Bronchial epithelial cell (primary cell): ENCODE results near the gene LARGE2. TPM values are rescaled to one million over a fixed set of nuclear protein-coding genes. Genes with fewer than 3 reads are reported as not detected.
A peak's percentile ranks its signal among the peaks of the same experiment; 100 is the strongest.

ENCODE experiments used
- DNase-seq: peaks from one replicate; pipeline ENCODE4 v3.0.0-alpha.2; 2010; ENCODE audit warnings: low read depth
- FAIRE-seq: peaks from 2 replicates; lab custom pipeline; 2011; peaks lifted over from hg19 to GRCh38; lab: Jason Lieb, UNC
- H3K27me3 ChIP-seq: 2 replicates; pipeline ENCODE4 v1.5.1; 2011; ENCODE audit warnings: low read length; ENCODE audit not compliant: control insufficient read depth, insufficient read depth
- H3K36me3 ChIP-seq: 2 replicates; pipeline ENCODE4 v1.5.1; 2011; ENCODE audit warnings: low read length; ENCODE audit not compliant: control insufficient read depth, insufficient read depth
- H3K4me3 ChIP-seq: 2 replicates; pipeline ENCODE4 v1.5.1; 2011; ENCODE audit warnings: mild to moderate bottlenecking, low read depth, low read length, control low read depth
- total RNA-seq: library from RNA; depleted of rRNA; stranded (reverse); fragments of >200 nt; gene quantifications from 2 replicates; pipeline ENCODE4 v1.2.1, GENCODE V29; 2014
- TF ChIP-seq, protein P1 (sequence below): IDR thresholded peaks from 2 replicates; pipeline ENCODE4 v1.5.1; 2011; ENCODE audit warnings: mild to moderate bottlenecking, moderate library complexity, low read length, control low read depth, inconsistent platforms; ENCODE audit not compliant: insufficient read depth, severe bottlenecking

LARGE2 gene
- total RNA-seq, 1 donor from 2014 or later = 4.5 TPM

DNA sequence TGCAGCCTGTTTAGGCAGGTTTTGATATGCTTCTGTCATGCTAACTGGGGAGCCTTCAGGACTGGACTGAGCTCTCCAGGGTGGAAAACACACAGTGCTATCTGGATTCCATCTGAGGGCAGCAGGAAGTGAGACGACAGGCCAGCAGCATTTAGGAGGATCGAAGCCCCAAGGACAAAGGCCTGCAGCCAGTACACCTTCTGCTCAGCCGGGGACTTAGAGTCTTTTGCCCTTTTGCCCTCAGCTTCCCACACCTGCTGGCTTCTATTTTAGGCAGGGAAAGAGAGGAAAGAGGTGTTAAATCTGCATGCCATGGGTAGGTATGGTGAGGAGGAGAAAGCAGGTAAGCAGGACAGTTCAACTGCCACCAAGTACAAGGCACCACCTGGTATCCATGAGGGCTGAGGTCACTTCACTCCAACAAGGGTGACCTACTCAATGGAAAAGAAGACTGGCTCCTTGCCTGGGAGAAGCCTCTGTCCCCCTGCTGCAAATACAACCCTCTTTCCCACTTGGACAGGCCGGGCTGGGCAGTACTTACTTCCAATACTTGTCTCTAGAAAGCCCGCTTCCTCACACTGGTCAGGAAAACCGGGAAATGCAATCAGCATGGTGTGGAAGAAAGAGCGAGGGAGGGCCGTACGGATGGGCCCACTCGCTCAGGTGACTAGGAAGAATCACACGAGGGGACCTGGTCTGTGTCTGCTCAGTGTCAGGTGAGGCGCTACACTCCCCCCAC, 12.3 kb downstream of the LARGE2 start:
- peaks cover 6% of the 10 kb centered on the region for H3K36me3 ChIP-seq
- FAIRE-seq (no peak), DNase-seq (peak; percentile 74)
- no peak overlapping the region for H3K4me3 ChIP-seq
- no peaks in the 10 kb centered on the region for H3K27me3 ChIP-seq
- TF ChIP-seq, protein P1, sequence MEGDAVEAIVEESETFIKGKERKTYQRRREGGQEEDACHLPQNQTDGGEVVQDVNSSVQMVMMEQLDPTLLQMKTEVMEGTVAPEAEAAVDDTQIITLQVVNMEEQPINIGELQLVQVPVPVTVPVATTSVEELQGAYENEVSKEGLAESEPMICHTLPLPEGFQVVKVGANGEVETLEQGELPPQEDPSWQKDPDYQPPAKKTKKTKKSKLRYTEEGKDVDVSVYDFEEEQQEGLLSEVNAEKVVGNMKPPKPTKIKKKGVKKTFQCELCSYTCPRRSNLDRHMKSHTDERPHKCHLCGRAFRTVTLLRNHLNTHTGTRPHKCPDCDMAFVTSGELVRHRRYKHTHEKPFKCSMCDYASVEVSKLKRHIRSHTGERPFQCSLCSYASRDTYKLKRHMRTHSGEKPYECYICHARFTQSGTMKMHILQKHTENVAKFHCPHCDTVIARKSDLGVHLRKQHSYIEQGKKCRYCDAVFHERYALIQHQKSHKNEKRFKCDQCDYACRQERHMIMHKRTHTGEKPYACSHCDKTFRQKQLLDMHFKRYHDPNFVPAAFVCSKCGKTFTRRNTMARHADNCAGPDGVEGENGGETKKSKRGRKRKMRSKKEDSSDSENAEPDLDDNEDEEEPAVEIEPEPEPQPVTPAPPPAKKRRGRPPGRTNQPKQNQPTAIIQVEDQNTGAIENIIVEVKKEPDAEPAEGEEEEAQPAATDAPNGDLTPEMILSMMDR = no peak

DNA sequence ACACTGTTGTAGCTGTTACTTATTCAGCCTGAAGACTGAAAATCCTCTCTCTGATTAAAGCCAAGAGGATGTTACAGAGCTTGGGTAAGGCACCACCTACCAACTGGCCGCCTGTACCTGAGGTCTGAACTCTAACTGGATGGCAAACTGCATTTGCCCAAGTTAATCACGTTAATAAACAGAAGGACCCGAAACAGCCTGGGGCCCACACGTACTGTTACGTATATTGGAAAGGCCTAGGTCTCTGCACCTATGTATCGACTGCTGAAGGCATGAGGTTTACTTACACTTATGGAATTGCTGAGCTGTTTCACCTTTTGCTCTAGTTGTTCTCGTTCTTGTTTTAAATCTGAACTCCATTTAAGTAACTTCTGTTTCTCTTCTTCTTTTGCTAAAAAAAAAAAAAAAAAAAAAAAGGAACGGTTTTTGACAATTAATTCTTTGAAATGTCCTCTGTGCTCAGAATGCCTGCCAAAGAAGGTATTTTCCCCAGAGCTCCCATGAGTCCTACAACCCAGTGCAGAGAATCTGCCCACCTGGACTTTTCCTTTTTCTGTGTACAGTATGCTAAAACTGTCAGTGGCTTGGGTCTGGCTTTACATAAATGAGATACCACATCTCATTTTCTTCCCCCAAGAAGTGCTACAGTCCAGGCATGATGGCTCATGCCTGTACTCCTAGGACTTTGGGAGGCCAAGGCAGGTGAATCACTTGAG, 13.1 kb downstream of the LARGE2 start:
- TF ChIP-seq, protein P1 = no peak
- FAIRE-seq (no peak), DNase-seq (peak; percentile 30)
- Histone ChIP-seq H3K36me3 (peaks cover 6% of the 10 kb centered on the region), H3K27me3 (no peaks in the 10 kb centered on the region), H3K4me3 (no peak overlapping the region)

DNA sequence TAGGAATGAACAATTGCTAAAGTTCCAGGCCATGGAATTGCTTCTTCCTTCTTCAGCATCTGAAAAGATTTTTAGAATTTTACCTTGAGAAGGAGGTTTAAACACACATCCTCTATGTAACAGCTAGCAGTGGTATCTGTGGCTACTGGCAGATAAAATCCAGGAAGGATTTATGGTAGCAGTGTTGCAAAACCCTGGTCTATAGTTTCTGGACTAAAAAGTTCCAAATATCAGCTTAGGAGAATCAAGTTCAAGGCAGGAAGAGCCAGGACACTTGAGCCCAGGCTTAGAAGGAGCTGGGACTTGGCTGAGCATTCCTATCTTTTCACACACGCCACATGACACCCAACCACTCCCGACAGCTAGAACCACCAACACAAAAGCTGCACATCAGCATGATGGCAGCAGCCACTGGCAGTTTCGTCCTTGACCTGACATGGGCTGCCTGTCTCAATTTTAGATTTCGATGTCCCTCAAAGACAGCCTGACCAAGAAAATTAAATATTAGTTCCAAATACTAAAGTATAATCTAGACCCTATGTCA, 14.1 kb downstream of the LARGE2 start:
- no peak for FAIRE-seq
- Histone ChIP-seq H3K36me3 (peaks cover 6% of the 10 kb centered on the region), H3K4me3 (no peak overlapping the region), H3K27me3 (no peaks in the 10 kb centered on the region)
- TF ChIP-seq, protein P1 = no peak
- no peak for DNase-seq

DNA sequence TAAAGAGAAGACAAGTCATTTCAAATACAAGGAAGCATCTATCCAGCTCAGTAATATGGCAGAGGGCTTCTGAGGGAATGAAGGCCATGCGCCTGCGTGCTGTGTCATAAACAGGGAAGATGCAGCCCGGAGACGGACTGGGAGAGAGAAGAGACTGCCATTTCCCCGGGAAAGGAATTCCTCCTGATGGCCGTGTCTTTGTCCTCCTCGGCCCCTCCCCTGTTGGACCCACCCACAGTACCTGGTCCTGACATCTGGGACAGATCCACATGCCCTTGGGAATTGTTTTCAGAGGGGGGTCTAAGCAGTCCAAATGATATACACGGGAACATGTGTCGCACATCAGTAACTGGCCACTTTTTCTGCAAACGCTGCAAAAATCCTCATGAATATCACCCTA, 15.5 kb downstream of the LARGE2 start:
- peaks cover 6% of the 10 kb centered on the region for H3K36me3 ChIP-seq
- DNase-seq (no peak), FAIRE-seq (no peak)
- TF ChIP-seq, protein P1 = no peak
- no peaks in the 10 kb centered on the region for H3K27me3 ChIP-seq
- H3K4me3 ChIP-seq = no peak overlapping the region

DNA sequence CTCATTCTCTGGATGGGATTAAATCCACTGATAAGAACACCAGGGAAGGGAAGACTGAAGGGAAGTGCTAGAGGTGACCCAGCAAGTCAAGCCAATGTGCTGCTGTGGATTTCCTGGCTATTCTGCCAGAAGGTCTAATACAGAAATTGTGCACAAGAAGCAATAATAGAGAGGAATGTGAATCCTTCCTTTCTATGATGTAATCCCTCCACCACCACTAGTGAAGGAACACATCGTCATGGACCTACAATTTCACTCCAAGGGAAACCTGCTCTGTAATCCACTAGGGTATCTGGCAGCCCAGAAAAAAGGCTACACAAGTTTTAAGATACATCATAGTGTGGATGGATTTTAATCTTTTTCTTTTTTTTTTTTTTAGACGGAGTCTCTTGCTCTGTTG, 17.4 kb downstream of the LARGE2 start:
- TF ChIP-seq, protein P1 = no peak
- Histone ChIP-seq H3K36me3 (peaks cover 4% of the 10 kb centered on the region), H3K4me3 (no peak overlapping the region), H3K27me3 (no peaks in the 10 kb centered on the region)
- DNase-seq (no peak), FAIRE-seq (no peak)
